ENCODE measurements around the gene CEP250.

The CEP250 gene

GRCh38 chr20:35432430-35432735, 23.0 kb upstream of the CEP250 start:
- no peaks in the 10 kb centered on the region for H4K20me1 ChIP-seq (ENCODE audit: low read depth, low read length)
- no peak for TF ChIP-seq CTCF (IDR thresholded peaks at IDR 0.05; ENCODE audit: insufficient read depth, low read length, poor library complexity, severe bottlenecking)
- TF ChIP-seq EZH2phosphoT487 (conservative IDR thresholded peaks at IDR 0.05; ENCODE audit: low read length) = no peak
- no peak overlapping the region for H2AFZ ChIP-seq (ENCODE audit: low read depth, low read length, severe bottlenecking)
- no peaks in the 10 kb centered on the region for H3K9me2 ChIP-seq (replicated peaks; ENCODE audit: insufficient read depth, low read length)
- no peaks in the 10 kb centered on the region for H3F3A ChIP-seq (ENCODE audit: insufficient read depth)
- no peak overlapping the region for H3K4me3 ChIP-seq (ENCODE audit: insufficient read depth, low read length, poor library complexity, severe bottlenecking)
- no peaks in the 10 kb centered on the region for H3K27me3 ChIP-seq (ENCODE audit: low read length)
- H3K9ac ChIP-seq (ENCODE audit: low read length) = no peak overlapping the region
- no peaks in the 10 kb centered on the region for H3K9me3 ChIP-seq (ENCODE audit: insufficient read depth, low read length)
- H3K27ac ChIP-seq (ENCODE audit: low read depth, low read length) = no peak overlapping the region
- H3K4me2 ChIP-seq (ENCODE audit: low read depth, low read length, poor library complexity, severe bottlenecking) = no peak overlapping the region
- H3K36me3 ChIP-seq (ENCODE audit: low read length) = no peaks in the 10 kb centered on the region
- H3K79me2 ChIP-seq (ENCODE audit: insufficient read depth, low read length) = no peaks in the 10 kb centered on the region

GRCh38 chr20:35433337-35433736, 22.1 kb upstream of the CEP250 start:
- Histone ChIP-seq H3K27me3 (ENCODE audit: low read length) (no peaks in the 10 kb centered on the region), H3K9me3 (ENCODE audit: insufficient read depth, low read length) (no peaks in the 10 kb centered on the region), H3K36me3 (ENCODE audit: low read length) (no peaks in the 10 kb centered on the region), H3K4me2 (ENCODE audit: low read depth, low read length, poor library complexity, severe bottlenecking) (no peak overlapping the region), H4K20me1 (ENCODE audit: low read depth, low read length) (no peaks in the 10 kb centered on the region), H3K9ac (ENCODE audit: low read length) (no peak overlapping the region), H3K9me2 (replicated peaks; ENCODE audit: insufficient read depth, low read length) (no peaks in the 10 kb centered on the region), H3K4me3 (ENCODE audit: insufficient read depth, low read length, poor library complexity, severe bottlenecking) (no peak overlapping the region), H3F3A (ENCODE audit: insufficient read depth) (no peaks in the 10 kb centered on the region), H3K27ac (ENCODE audit: low read depth, low read length) (no peak overlapping the region), H2AFZ (ENCODE audit: low read depth, low read length, severe bottlenecking) (no peak overlapping the region), H3K79me2 (ENCODE audit: insufficient read depth, low read length) (no peaks in the 10 kb centered on the region)
- TF ChIP-seq EZH2phosphoT487 (conservative IDR thresholded peaks at IDR 0.05; ENCODE audit: low read length) (no peak), CTCF (IDR thresholded peaks at IDR 0.05; ENCODE audit: insufficient read depth, low read length, poor library complexity, severe bottlenecking) (no peak)

GRCh38 chr20:35434085-35435005, 21.1 kb upstream of the CEP250 start:
- Histone ChIP-seq H3K4me2 (ENCODE audit: low read depth, low read length, poor library complexity, severe bottlenecking) (no peak overlapping the region), H3K27ac (ENCODE audit: low read depth, low read length) (no peak overlapping the region), H3K9me2 (replicated peaks; ENCODE audit: insufficient read depth, low read length) (no peaks in the 10 kb centered on the region), H3K36me3 (ENCODE audit: low read length) (no peaks in the 10 kb centered on the region), H3K9me3 (ENCODE audit: insufficient read depth, low read length) (no peaks in the 10 kb centered on the region), H3K4me3 (ENCODE audit: insufficient read depth, low read length, poor library complexity, severe bottlenecking) (no peak overlapping the region), H4K20me1 (ENCODE audit: low read depth, low read length) (no peaks in the 10 kb centered on the region), H3F3A (ENCODE audit: insufficient read depth) (no peaks in the 10 kb centered on the region), H2AFZ (ENCODE audit: low read depth, low read length, severe bottlenecking) (no peak overlapping the region), H3K27me3 (ENCODE audit: low read length) (no peaks in the 10 kb centered on the region), H3K79me2 (ENCODE audit: insufficient read depth, low read length) (no peaks in the 10 kb centered on the region), H3K9ac (ENCODE audit: low read length) (no peak overlapping the region)
- no peak for TF ChIP-seq CTCF (IDR thresholded peaks at IDR 0.05; ENCODE audit: insufficient read depth, low read length, poor library complexity, severe bottlenecking)
